HG03432 (cell line): ENCODE results near the gene SPACA4.
"Not testable (repeated sequence)": the region's sequence is repeated elsewhere in the genome, so short reads cannot be mapped to it uniquely, and the experiment has no call there.

Source experiments
- ATAC-seq: cut with Tn5 transposase; IDR thresholded peaks from one replicate; pipeline ENCODE4 v1.9.1; 2021; ENCODE audit warnings: mild to moderate bottlenecking, moderate library complexity; ENCODE audit not compliant: unreplicated experiment

The SPACA4 gene

GRCh38 chr19:48618278-48618915 lies 11.9 kb downstream of the SPACA4 start:
- ATAC-seq, result no peak

GRCh38 chr19:48618916-48619691 lies 12.6 kb downstream of the SPACA4 start, which contains the start of the genes RPL18 and SPHK2:
TSS of gene RPL18 (minus strand) at chr19:48619178. CDS start at chr19:48619143, 35 bp downstream.
TSS of gene SPHK2 (plus strand) at chr19:48619506. CDS start at chr19:48620515, 1,009 bp downstream.
- peak; percentile 78 for ATAC-seq

- no peak for ATAC-seq
These were observed 13.4 kb downstream of the SPACA4 start for GRCh38 chr19:48619692-48620585.

GRCh38 chr19:48623556-48624066 lies 17.1 kb downstream of the SPACA4 start:
- no peak for ATAC-seq

GRCh38 chr19:48624067-48624594 lies 17.6 kb downstream of the SPACA4 start:
- peak; percentile 67 for ATAC-seq

GRCh38 chr19:48624791-48625723 lies 18.5 kb downstream of the SPACA4 start:
- ATAC-seq, result no peak

- no peak for ATAC-seq
These were observed 19.4 kb downstream of the SPACA4 start for GRCh38 chr19:48625891-48626327.

GRCh38 chr19:48627201-48627864 lies 20.8 kb downstream of the SPACA4 start:
- ATAC-seq, result no peak

GRCh38 chr19:48627865-48628314 lies 21.3 kb downstream of the SPACA4 start:
- ATAC-seq, result no peak

- ATAC-seq, result no peak
These were observed 22.1 kb downstream of the SPACA4 start for GRCh38 chr19:48628486-48629296.

GRCh38 chr19:48629297-48629598 lies 22.7 kb downstream of the SPACA4 start:
- no peak for ATAC-seq

GRCh38 chr19:48629599-48630295 lies 23.2 kb downstream of the SPACA4 start:
- ATAC-seq, result no peak

GRCh38 chr19:48630296-48631063 lies 23.9 kb downstream of the SPACA4 start:
- no peak for ATAC-seq

- no peak for ATAC-seq
These were observed 24.7 kb downstream of the SPACA4 start for GRCh38 chr19:48631225-48631624.

- not testable (repeated sequence) for ATAC-seq
These were observed 25.7 kb downstream of the SPACA4 start for GRCh38 chr19:48632286-48632685.

GRCh38 chr19:48632692-48633147 lies 26.2 kb downstream of the SPACA4 start:
- ATAC-seq, result no peak
